OCI-LY7 (cell line): ENCODE data around the gene MEF2D.

Experiments used
- CTCF ChIP-seq: fragments of 200-600 bp; sonication (generic); conservative IDR thresholded peaks from 2 replicates; pipeline ENCODE4 v1.5.1; 2014; ENCODE audit warnings: mild to moderate bottlenecking, antibody characterized with exemption, low read length, moderate library complexity, mixed read lengths
- EZH2phosphoT487 ChIP-seq: fragments of 200-600 bp; sonication (generic); IDR thresholded peaks from 2 replicates; pipeline ENCODE4 v1.6.1; 2018; ENCODE audit warnings: low read depth, borderline replicate concordance, mild to moderate bottlenecking, mixed run types, antibody characterized with exemption, low read length, moderate library complexity, mixed read lengths

DNA sequence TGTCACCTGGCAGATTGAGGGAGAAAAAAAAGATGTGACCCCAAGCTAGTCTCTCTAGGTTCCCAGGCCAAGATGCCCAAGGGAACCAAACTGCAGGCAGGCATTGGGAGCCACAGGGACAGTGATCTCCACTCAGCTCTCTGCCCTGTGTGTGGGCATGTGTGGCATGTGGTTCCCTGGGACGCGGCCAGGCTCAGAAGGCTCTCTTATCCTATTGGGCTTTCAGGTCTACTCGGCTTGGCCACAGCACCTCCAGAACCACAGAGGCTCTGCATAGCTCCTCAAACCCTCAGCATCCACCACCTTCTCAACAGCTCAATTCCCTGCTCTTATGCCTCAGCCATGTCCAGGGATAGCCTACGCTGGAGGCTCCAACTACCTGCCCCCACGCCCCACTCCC lies 49.8 kb upstream of the MEF2D start:
- TF ChIP-seq CTCF (no peak), EZH2phosphoT487 (no peak)
